GM19351 (cell line): ENCODE results near the gene CCRL2.

Source experiments
- ATAC-seq: cut with Tn5 transposase; IDR thresholded peaks from one replicate; pipeline ENCODE4 v1.9.1; 2021; ENCODE audit warnings: mild to moderate bottlenecking, moderate library complexity; ENCODE audit not compliant: unreplicated experiment

CCRL2 gene

DNA sequence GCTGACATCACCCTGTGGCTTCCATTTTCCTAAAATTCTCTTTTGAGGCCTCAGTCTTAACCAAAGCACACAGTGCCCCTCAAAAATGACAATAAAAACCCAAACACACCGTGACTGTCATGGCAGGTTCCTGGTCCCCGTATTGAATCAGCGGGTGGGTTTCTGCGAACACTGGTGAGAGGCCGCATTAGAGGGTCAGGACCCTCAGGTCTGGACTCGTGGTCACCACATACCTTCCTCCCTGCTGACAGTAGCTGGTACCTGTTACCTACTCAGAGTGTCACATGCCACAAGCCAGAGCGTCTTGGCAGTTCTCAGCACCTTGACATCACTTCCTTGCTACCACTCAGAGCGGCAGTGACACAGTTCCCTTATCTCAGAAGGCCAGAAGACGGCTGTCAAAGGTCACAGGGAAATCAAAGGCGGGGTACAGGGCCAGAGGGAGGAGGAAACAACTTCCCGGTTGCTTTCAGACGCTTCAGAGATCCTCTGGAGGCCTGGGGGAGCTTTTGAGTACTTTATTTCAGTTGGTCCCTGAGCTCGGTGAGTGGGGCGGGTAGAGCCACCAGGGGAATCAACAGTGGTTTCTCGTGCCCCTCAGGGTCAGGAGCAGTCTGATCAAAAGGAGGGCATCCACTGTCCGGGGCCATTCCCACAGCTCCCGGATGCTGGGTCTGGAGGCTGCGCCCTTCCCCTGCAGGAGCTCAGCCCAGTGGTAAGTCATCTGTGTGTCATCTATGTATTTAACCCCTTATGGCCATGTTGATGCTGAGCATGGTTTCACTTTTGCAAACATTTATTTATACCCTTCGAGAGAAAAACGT is at the start of gene CCRL2, which contains the start of gene CCR5AS:
Gene CCRL2 (plus strand): TSS at position 472 of the 824 bp plus-strand sequence. CDS start 821 bp downstream, outside the sequence.
Gene CCR5AS (minus strand): TSS at position 279 of the 824 bp plus-strand sequence.
- peak; percentile 64 for ATAC-seq

GRCh38 chr3:46358466-46358865 is 48.6 kb upstream of the CCRL2 start:
- ATAC-seq = no peak

DNA sequence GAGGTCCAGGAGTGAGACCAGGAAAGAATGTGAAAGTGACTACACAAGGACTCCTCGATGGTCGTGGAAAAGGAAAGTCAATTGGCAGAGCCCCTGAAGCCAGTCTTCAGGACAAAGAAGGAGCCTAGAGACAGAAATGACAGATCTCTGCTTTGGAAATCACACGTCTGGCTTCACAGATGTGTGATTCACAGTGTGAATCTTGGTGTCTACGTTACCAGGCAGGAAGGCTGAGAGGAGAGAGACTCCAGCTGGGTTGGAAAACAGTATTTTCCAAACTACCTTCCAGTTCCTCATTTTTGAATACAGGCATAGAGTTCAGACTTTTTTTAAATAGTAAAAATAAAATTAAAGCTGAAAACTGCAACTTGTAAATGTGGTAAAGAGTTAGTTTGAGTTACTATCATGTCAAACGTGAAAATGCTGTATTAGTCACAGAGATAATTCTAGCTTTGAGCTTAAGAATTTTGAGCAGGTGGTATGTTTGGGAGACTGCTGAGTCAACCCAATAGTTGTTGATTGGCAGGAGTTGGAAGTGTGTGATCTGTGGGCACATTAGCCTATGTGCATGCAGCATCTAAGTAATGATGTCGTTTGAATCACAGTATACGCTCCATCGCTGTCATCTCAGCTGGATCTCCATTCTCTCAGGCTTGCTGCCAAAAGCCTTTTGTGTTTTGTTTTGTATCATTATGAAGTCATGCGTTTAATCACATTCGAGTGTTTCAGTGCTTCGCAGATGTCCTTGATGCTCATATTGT is 47.1 kb upstream of the CCRL2 start:
- ATAC-seq = no peak

- ATAC-seq = no peak
These were observed 46.2 kb upstream of the CCRL2 start for GRCh38 chr3:46360907-46361306.

DNA sequence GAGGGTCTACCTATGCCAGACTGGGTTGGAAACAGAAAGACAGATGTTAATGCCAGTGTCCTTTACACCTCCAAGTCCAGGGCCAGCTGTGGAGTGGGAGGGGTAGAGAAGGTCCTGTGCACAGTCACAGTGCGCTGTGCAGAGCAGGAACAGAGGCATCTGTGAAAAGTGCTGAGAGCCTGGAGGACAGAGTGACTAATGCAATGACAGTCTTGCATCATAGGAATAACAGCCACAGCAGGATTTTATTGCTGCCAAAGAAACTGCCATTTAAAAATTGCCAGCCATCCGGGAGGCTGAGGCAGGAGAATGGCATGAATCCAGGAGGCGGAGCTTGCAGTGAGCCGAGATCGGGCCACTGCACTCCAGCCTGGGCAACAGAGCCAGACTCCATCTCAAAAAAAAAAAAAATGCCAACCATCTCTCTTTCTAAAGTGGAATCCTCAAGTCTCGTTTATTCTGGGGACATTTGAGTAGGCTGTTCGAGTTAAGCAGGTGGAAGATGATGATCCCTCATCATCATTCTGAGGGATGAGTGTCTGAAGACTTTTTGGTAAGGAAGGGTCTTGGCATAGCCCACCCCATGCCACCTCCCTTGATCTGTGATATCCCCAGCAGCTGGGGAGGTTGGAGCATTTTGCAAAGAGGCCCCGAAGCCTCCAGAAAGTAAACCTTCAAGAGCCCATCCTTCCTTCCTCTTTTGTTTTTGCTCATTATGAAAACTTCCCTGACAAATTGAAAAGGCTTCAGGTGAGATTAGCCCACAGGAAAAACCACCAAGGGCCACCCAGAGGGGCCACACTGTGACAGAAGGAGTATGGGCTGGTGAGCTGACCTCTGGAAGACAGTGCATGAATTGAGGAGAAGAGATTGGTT is 45.4 kb upstream of the CCRL2 start:
- ATAC-seq = no peak

- ATAC-seq = no peak
These were observed 42.0 kb upstream of the CCRL2 start for GRCh38 chr3:46365041-46365440.

DNA sequence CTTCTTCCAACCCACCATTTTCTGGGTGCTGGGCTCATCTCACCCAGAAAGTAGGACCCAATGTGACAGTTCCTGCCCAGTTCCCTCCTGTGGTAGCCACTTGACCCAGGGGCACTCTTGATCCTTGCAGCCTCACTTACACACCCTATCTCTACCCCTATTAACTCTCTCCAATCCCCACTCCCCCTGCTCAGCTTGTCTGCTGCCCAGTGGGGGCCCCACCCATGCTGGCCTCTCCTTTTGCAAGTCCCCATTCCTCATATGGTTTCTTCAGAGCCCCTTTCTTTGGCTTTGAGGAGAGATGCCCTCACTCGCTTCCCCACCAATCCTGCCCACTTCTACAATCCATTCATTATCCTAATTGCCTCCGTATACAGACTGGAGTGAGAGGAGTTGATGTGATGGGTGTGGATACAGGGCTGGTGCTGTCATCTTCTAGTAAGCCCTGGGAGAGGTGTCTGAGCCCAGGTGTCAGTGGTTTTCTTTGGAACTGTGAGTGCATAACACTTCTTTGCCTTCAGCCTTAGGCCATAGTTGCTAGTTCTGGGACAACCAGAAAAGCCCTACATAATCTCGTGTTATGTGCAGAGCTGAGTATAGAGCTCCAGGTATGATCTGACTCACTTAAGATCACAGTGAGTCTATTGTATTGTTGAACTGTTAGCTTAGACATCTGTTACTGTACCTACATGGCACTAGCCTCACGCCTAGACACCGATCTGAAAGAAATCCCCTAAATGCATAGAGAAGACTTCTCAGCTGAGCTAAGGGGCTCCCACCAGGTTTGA is 41.1 kb upstream of the CCRL2 start:
- ATAC-seq = no peak

DNA sequence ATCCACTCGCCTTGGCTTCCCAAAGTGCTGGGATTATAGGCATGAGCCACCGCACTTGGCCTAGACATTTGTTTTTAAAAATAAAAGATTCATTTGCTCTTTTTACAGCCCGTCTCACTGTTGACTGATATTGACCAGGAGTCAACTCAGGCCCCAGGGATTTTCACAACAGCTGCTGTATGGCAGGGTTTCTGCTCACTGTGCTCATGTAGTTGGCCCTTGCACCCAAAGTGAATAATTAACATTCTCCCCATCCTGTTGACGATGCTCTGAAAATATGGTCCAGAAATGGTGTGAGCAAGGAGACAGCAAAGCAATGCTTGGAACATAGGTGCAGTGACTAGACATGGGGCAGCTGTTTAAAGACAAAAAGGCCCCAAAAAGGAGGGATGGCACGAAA is 39.2 kb upstream of the CCRL2 start:
- no peak for ATAC-seq

- ATAC-seq = peak; percentile 53
These were observed 38.5 kb upstream of the CCRL2 start for GRCh38 chr3:46368569-46368968.

GRCh38 chr3:46369151-46369550 is 37.9 kb upstream of the CCRL2 start:
- no peak for ATAC-seq

GRCh38 chr3:46369675-46370132 is 37.4 kb upstream of the CCRL2 start:
- peak; percentile 75 for ATAC-seq

- ATAC-seq = no peak
These were observed 36.1 kb upstream of the CCRL2 start, which contains the start of gene CCR5 for GRCh38 chr3:46370839-46371518. CCR5 (plus strand) TSS chr3:46370946; CDS start chr3:46372903, 1,957 bp downstream.

GRCh38 chr3:46371519-46372340 is 35.3 kb upstream of the CCRL2 start:
- ATAC-seq = no peak

- ATAC-seq = no peak
These were observed 34.3 kb upstream of the CCRL2 start for GRCh38 chr3:46372492-46373359.

DNA sequence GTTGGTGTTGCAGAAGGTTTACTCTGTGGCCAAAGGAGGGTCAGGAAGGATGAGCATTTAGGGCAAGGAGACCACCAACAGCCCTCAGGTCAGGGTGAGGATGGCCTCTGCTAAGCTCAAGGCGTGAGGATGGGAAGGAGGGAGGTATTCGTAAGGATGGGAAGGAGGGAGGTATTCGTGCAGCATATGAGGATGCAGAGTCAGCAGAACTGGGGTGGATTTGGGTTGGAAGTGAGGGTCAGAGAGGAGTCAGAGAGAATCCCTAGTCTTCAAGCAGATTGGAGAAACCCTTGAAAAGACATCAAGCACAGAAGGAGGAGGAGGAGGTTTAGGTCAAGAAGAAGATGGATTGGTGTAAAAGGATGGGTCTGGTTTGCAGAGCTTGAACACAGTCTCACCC is 32.3 kb upstream of the CCRL2 start:
- no peak for ATAC-seq

DNA sequence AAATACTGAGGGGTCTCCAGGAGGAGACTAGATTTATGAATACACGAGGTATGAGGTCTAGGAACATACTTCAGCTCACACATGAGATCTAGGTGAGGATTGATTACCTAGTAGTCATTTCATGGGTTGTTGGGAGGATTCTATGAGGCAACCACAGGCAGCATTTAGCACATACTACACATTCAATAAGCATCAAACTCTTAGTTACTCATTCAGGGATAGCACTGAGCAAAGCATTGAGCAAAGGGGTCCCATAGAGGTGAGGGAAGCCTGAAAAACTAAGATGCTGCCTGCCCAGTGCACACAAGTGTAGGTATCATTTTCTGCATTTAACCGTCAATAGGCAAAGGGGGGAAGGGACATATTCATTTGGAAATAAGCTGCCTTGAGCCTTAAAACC is 31.8 kb upstream of the CCRL2 start:
- ATAC-seq = no peak

DNA sequence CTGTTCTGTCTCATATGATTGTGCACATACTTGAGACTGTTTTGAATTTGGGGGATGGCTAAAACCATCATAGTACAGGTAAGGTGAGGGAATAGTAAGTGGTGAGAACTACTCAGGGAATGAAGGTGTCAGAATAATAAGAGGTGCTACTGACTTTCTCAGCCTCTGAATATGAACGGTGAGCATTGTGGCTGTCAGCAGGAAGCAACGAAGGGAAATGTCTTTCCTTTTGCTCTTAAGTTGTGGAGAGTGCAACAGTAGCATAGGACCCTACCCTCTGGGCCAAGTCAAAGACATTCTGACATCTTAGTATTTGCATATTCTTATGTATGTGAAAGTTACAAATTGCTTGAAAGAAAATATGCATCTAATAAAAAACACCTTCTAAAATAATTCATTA is 31.2 kb upstream of the CCRL2 start:
- ATAC-seq = no peak
